HG03066 (cell line): ENCODE results near the gene TSKU.

Experiments used
- ATAC-seq: cut with Tn5 transposase; IDR thresholded peaks from one replicate; pipeline ENCODE4 v1.9.1; 2021; ENCODE audit warnings: low read depth; ENCODE audit not compliant: unreplicated experiment

TSKU gene

GRCh38 chr11:76769645-76770586 lies 13.2 kb upstream of the TSKU start:
- ATAC-seq: no peak

GRCh38 chr11:76770642-76771445 lies 12.3 kb upstream of the TSKU start:
- ATAC-seq: no peak

- no peak for ATAC-seq
Observed at GRCh38 chr11:76771446-76772099, 11.6 kb upstream of the TSKU start.

GRCh38 chr11:76772100-76772782 lies 10.9 kb upstream of the TSKU start:
- no peak for ATAC-seq

- no peak for ATAC-seq
Observed at GRCh38 chr11:76772783-76773106, 10.4 kb upstream of the TSKU start.

GRCh38 chr11:76773921-76774361 lies 9.2 kb upstream of the TSKU start:
- no peak for ATAC-seq

GRCh38 chr11:76776472-76776871 lies 6.7 kb upstream of the TSKU start:
- no peak for ATAC-seq

GRCh38 chr11:76777305-76777704 lies 5.9 kb upstream of the TSKU start:
- ATAC-seq: no peak

- ATAC-seq: no peak
Observed at GRCh38 chr11:76777876-76778275, 5.3 kb upstream of the TSKU start.

- ATAC-seq: no peak
Observed at GRCh38 chr11:76778874-76779273, 4.3 kb upstream of the TSKU start.

GRCh38 chr11:76781046-76781801 lies 1.9 kb upstream of the TSKU start:
- no peak for ATAC-seq

- ATAC-seq: no peak
Observed at GRCh38 chr11:76781807-76782530, 1.2 kb upstream of the TSKU start.

- no peak for ATAC-seq
Observed at GRCh38 chr11:76782531-76783293, 444 bp upstream of the TSKU start.

GRCh38 chr11:76783896-76784813 lies 999 bp downstream of the TSKU start:
- ATAC-seq: no peak

GRCh38 chr11:76785513-76785912 lies 2.4 kb downstream of the TSKU start:
- no peak for ATAC-seq

GRCh38 chr11:76786016-76786415 lies 2.9 kb downstream of the TSKU start:
- ATAC-seq: no peak

- ATAC-seq: no peak
Observed at GRCh38 chr11:76786441-76787014, 3.4 kb downstream of the TSKU start.
